ENCODE measurements around the gene TRAPPC2.

- TF ChIP-seq CTCF (IDR thresholded peaks at IDR 0.05; ENCODE audit: low read depth, low read length, missing input control), result no peak
- no peak for TF ChIP-seq YY1 (IDR thresholded peaks at IDR 0.05)
- TF ChIP-seq, protein P1, sequence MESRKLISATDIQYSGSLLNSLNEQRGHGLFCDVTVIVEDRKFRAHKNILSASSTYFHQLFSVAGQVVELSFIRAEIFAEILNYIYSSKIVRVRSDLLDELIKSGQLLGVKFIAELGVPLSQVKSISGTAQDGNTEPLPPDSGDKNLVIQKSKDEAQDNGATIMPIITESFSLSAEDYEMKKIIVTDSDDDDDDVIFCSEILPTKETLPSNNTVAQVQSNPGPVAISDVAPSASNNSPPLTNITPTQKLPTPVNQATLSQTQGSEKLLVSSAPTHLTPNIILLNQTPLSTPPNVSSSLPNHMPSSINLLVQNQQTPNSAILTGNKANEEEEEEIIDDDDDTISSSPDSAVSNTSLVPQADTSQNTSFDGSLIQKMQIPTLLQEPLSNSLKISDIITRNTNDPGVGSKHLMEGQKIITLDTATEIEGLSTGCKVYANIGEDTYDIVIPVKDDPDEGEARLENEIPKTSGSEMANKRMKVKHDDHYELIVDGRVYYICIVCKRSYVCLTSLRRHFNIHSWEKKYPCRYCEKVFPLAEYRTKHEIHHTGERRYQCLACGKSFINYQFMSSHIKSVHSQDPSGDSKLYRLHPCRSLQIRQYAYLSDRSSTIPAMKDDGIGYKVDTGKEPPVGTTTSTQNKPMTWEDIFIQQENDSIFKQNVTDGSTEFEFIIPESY (IDR thresholded peaks at IDR 0.05), result no peak
- TF ChIP-seq TAF1 (conservative IDR thresholded peaks at IDR 0.05), result no peak
- TF ChIP-seq, protein P2, sequence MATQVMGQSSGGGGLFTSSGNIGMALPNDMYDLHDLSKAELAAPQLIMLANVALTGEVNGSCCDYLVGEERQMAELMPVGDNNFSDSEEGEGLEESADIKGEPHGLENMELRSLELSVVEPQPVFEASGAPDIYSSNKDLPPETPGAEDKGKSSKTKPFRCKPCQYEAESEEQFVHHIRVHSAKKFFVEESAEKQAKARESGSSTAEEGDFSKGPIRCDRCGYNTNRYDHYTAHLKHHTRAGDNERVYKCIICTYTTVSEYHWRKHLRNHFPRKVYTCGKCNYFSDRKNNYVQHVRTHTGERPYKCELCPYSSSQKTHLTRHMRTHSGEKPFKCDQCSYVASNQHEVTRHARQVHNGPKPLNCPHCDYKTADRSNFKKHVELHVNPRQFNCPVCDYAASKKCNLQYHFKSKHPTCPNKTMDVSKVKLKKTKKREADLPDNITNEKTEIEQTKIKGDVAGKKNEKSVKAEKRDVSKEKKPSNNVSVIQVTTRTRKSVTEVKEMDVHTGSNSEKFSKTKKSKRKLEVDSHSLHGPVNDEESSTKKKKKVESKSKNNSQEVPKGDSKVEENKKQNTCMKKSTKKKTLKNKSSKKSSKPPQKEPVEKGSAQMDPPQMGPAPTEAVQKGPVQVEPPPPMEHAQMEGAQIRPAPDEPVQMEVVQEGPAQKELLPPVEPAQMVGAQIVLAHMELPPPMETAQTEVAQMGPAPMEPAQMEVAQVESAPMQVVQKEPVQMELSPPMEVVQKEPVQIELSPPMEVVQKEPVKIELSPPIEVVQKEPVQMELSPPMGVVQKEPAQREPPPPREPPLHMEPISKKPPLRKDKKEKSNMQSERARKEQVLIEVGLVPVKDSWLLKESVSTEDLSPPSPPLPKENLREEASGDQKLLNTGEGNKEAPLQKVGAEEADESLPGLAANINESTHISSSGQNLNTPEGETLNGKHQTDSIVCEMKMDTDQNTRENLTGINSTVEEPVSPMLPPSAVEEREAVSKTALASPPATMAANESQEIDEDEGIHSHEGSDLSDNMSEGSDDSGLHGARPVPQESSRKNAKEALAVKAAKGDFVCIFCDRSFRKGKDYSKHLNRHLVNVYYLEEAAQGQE (IDR thresholded peaks at IDR 0.05), result no peak
- TF ChIP-seq SP1 (IDR thresholded peaks at IDR 0.05), result no peak
- no peak for TF ChIP-seq GABPA (IDR thresholded peaks at IDR 0.05 in 1 of 2, conservative IDR thresholded peaks at IDR 0.05 in 1 of 2)
- TF ChIP-seq ATF3 (IDR thresholded peaks at IDR 0.05), result no peak
- TF ChIP-seq, protein P3, sequence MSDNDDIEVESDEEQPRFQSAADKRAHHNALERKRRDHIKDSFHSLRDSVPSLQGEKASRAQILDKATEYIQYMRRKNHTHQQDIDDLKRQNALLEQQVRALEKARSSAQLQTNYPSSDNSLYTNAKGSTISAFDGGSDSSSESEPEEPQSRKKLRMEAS (IDR thresholded peaks at IDR 0.05), result no peak
- TF ChIP-seq JUND (IDR thresholded peaks at IDR 0.05), result no peak
- no peak for TF ChIP-seq RXRA (IDR thresholded peaks at IDR 0.05)
Observed at GRCh38 chrX:13698432-13698831, 36.0 kb downstream of the TRAPPC2 start.
